GM12878 (cell line): Measurements from ENCODE around the gene C9orf50.

ENCODE experiments used
- EP300 ChIP-seq, 2 experiments: fragments of 150-350 bp in 1 of 2; IDR thresholded peaks; 2 replicates each; pipeline ENCODE4 v1.6.1; 2011 to 2012; ENCODE audit warnings: low read depth in 2 of 2, low read length in 2 of 2, borderline replicate concordance in 1 of 2, improper control_type of control experiment in 1 of 2, inconsistent platforms in 1 of 2; ENCODE audit not compliant: control insufficient read depth in 1 of 2
- MXI1 ChIP-seq: fragments of 150-350 bp; IDR thresholded peaks from 2 replicates; pipeline ENCODE4 v1.6.1; 2011; ENCODE audit warnings: low read depth, mild to moderate bottlenecking, inconsistent platforms, low read length, improper control_type of control experiment
- NBN ChIP-seq: fragments of 450-650 bp; IDR thresholded peaks from 2 replicates; pipeline ENCODE4 v1.6.1; 2016
- POLR2A ChIP-seq: IDR thresholded peaks from 2 replicates; pipeline ENCODE4 v1.6.1; 2011; ENCODE audit warnings: low read depth, mild to moderate bottlenecking, low read length
- SUPT20H ChIP-seq: IDR thresholded peaks from 2 replicates; pipeline ENCODE4 v1.6.1; 2011; ENCODE audit warnings: low read depth, mild to moderate bottlenecking, low read length, moderate library complexity, borderline replicate concordance; ENCODE audit not compliant: control insufficient read depth
- TBL1XR1 ChIP-seq: IDR thresholded peaks from 2 replicates; pipeline ENCODE4 v1.6.1; 2012; ENCODE audit warnings: low read depth, low read length, improper control_type of control experiment
- TF ChIP-seq, protein P1 (sequence below), 3 experiments: IDR thresholded peaks in 2 of 3; conservative IDR thresholded peaks in 1 of 3; 2 replicates each; pipeline ENCODE4 v1.5.1; 2011; ENCODE audit warnings: low read depth in 3 of 3, low read length in 3 of 3, mild to moderate bottlenecking in 3 of 3, control low read depth in 2 of 3, moderate library complexity in 2 of 3, inconsistent platforms in 1 of 3, mixed read lengths in 1 of 3; ENCODE audit not compliant: control insufficient read depth in 2 of 3, insufficient read depth in 1 of 3; ENCODE audit errors: extremely low read depth in 1 of 3
- TF ChIP-seq, protein P2 (sequence below): IDR thresholded peaks from 2 replicates; pipeline ENCODE4 v1.6.1; 2012; ENCODE audit warnings: low read depth, low read length, improper control_type of control experiment

DNA sequence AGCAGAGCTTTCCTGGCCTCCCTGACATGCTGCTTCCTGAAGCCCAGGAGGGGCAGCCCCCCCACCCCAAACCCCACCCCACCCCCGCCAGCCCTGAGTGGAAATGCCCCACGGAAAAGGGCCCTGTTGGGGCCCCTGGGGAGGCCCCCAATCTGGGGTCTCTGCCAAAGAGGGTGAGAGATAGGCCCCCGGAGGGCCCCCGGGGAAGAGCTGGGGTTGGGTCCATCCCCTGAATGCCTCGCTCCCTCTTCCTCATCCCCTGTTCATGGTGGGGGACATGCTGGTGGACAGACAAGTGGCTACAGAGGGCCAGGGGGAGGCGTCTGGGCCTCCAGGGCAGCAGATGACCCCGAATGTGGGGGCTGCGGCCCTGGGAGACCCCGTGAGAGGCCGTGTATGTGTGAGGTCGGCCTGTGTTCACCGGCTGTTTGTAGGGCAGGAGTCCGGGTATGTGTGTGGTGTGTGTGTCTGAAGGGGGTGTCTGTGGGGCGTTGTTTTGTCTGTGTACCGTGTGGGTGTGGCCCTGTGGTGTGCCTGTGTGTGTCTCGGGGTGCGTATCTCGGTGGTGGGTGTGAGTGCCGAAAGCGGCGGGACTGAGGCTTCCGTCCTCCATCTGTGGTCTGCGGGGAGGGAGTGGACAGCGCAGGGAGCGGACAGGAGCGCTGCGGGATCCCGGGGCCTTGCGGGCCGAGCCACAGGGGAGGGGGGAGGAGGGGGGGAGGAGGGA is 11.3 kb downstream of the C9orf50 start:
- TF ChIP-seq NBN (peak; percentile 89), MXI1 (no peak), SUPT20H (no peak), TBL1XR1 (no peak), EP300 (IDR thresholded peaks at IDR 0.05; ENCODE audit: borderline replicate concordance in 1 of 2, control insufficient read depth in 1 of 2, low read depth in 2 of 2, low read length in 2 of 2) (no peak), POLR2A (no peak)
- TF ChIP-seq, protein P1, sequence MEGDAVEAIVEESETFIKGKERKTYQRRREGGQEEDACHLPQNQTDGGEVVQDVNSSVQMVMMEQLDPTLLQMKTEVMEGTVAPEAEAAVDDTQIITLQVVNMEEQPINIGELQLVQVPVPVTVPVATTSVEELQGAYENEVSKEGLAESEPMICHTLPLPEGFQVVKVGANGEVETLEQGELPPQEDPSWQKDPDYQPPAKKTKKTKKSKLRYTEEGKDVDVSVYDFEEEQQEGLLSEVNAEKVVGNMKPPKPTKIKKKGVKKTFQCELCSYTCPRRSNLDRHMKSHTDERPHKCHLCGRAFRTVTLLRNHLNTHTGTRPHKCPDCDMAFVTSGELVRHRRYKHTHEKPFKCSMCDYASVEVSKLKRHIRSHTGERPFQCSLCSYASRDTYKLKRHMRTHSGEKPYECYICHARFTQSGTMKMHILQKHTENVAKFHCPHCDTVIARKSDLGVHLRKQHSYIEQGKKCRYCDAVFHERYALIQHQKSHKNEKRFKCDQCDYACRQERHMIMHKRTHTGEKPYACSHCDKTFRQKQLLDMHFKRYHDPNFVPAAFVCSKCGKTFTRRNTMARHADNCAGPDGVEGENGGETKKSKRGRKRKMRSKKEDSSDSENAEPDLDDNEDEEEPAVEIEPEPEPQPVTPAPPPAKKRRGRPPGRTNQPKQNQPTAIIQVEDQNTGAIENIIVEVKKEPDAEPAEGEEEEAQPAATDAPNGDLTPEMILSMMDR (IDR thresholded peaks at IDR 0.05 in 2 of 3, conservative IDR thresholded peaks at IDR 0.05 in 1 of 3; ENCODE audit: control insufficient read depth in 2 of 3, extremely low read depth in 1 of 3, insufficient read depth in 1 of 3, low read depth in 3 of 3, low read length in 3 of 3), result no peak
- TF ChIP-seq, protein P2, sequence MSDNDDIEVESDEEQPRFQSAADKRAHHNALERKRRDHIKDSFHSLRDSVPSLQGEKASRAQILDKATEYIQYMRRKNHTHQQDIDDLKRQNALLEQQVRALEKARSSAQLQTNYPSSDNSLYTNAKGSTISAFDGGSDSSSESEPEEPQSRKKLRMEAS, result no peak
